Astrocyte (in vitro differentiated cells and primary cell): ENCODE data around the gene PTPN11. TPM values are rescaled to one million over a fixed set of nuclear protein-coding genes. Genes with fewer than 3 reads are reported as not detected.

Source experiments
- DNase-seq: peaks from one replicate; pipeline ENCODE4 v3.0.0-alpha.2; 2010; ENCODE audit warnings: low read depth
- FAIRE-seq: peaks from 2 replicates; lab custom pipeline; 2011; peaks lifted over from hg19 to GRCh38; lab: Jason Lieb, UNC
- H2AFZ ChIP-seq: 2 replicates; pipeline ENCODE4 v1.6.0; 2012; ENCODE audit warnings: low read depth, low read length, inconsistent platforms
- H3K27ac ChIP-seq: 2 replicates; pipeline ENCODE4 v1.5.1; 2011; ENCODE audit warnings: low read depth, low read length, inconsistent platforms
- H3K27me3 ChIP-seq: 2 replicates; pipeline ENCODE4 v1.6.0; 2011; ENCODE audit warnings: low read length, inconsistent platforms; ENCODE audit not compliant: insufficient read depth
- H3K36me3 ChIP-seq: 2 replicates; pipeline ENCODE4 v1.5.1; 2011; ENCODE audit warnings: low read length, inconsistent platforms; ENCODE audit not compliant: insufficient read depth
- H3K4me1 ChIP-seq: 2 replicates; pipeline ENCODE4 v1.5.1; 2011; ENCODE audit warnings: low read length, inconsistent platforms; ENCODE audit not compliant: insufficient read depth
- H3K4me2 ChIP-seq: 2 replicates; pipeline ENCODE4 v1.6.0; 2012; ENCODE audit warnings: low read length, inconsistent platforms
- H3K4me3 ChIP-seq: 2 replicates; pipeline ENCODE4 v1.5.1; 2011; ENCODE audit warnings: low read depth, mild to moderate bottlenecking, low read length, inconsistent platforms; ENCODE audit not compliant: insufficient read depth
- H3K79me2 ChIP-seq: 2 replicates; pipeline ENCODE4 v1.6.0; 2012; ENCODE audit warnings: mild to moderate bottlenecking, low read length, inconsistent platforms; ENCODE audit not compliant: insufficient read depth
- H3K9ac ChIP-seq: 2 replicates; pipeline ENCODE4 v1.6.0; 2012; ENCODE audit warnings: mild to moderate bottlenecking, low read length, inconsistent platforms
- H3K9me3 ChIP-seq: 2 replicates; pipeline ENCODE4 v1.5.1; 2012; ENCODE audit warnings: low read depth, mild to moderate bottlenecking, low read length, inconsistent platforms; ENCODE audit not compliant: insufficient read depth
- H4K20me1 ChIP-seq: 2 replicates; pipeline ENCODE4 v1.6.0; 2012; ENCODE audit warnings: low read length, inconsistent platforms; ENCODE audit not compliant: insufficient read depth
- H3K27ac Mint-ChIP-seq: one replicate; pipeline ENCODE4 v1.8.0; 2021; ENCODE audit warnings: mild to moderate bottlenecking, mixed read lengths; ENCODE audit not compliant: unreplicated experiment
- H3K27me3 Mint-ChIP-seq: one replicate; pipeline ENCODE4 v1.8.0; 2021; ENCODE audit warnings: low read depth, mixed read lengths; ENCODE audit not compliant: unreplicated experiment
- H3K36me3 Mint-ChIP-seq: one replicate; pipeline ENCODE4 v1.8.0; 2021; ENCODE audit warnings: low read depth, mixed read lengths; ENCODE audit not compliant: unreplicated experiment
- H3K4me1 Mint-ChIP-seq: one replicate; pipeline ENCODE4 v1.8.0; 2021; ENCODE audit warnings: low read depth, mixed read lengths; ENCODE audit not compliant: unreplicated experiment
- H3K4me3 Mint-ChIP-seq: one replicate; pipeline ENCODE4 v1.8.0; 2021; ENCODE audit warnings: mild to moderate bottlenecking, moderate library complexity, mixed read lengths; ENCODE audit not compliant: unreplicated experiment
- H3K9me3 Mint-ChIP-seq: one replicate; pipeline ENCODE4 v1.8.0; 2021; ENCODE audit warnings: mild to moderate bottlenecking, mixed read lengths; ENCODE audit not compliant: unreplicated experiment
- EZH2 ChIP-seq: IDR thresholded peaks from 2 replicates; pipeline ENCODE4 v1.6.1; 2012; ENCODE audit warnings: mild to moderate bottlenecking, low read length, inconsistent platforms; ENCODE audit not compliant: insufficient read depth
- total RNA-seq: library from RNA; stranded (reverse); gene quantifications from 2 replicates; pipeline ENCODE4 v1.2.1, GENCODE V29; 2021
- TF ChIP-seq, protein P1 (sequence below): IDR thresholded peaks from 2 replicates; pipeline ENCODE4 v1.5.1; 2011; ENCODE audit warnings: low read depth, mild to moderate bottlenecking, inconsistent platforms, low read length, moderate library complexity; ENCODE audit not compliant: insufficient read depth

Gene PTPN11
- total RNA-seq, 1 donor from 2014 or later: 143 TPM

DNA sequence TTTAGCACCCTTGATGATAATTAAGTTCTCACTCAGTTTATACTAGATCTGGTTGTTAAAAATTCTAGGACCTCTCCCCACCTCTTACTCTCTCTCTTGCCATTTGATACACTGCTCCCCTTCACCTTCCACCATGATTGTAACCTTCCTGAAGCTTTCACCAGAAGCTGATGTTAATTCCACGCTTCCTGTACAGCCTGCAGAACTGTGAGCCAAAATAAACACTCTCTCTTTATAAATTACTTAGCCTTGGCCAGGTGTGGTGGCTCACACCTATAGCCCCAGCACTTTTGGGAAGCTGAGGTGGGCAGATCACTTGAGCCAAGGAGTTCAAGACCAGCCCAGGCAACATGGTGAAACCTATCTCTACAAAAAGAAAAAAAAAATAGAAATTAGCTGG lies 25.4 kb upstream of the PTPN11 start:
- DNase-seq (no peak), FAIRE-seq (no peak)
- Histone ChIP-seq H3K27me3 (no peaks in the 10 kb centered on the region), H4K20me1 (no peaks in the 10 kb centered on the region), H3K79me2 (no peaks in the 10 kb centered on the region), H3K4me1 (no peaks in the 10 kb centered on the region), H3K9ac (no peak overlapping the region), H3K36me3 (no peaks in the 10 kb centered on the region), H3K4me3 (no peak overlapping the region), H3K27ac (no peak overlapping the region), H3K4me2 (no peak overlapping the region), H3K9me3 (no peaks in the 10 kb centered on the region), H2AFZ (no peak overlapping the region)
- no peak for TF ChIP-seq EZH2
- TF ChIP-seq, protein P1, sequence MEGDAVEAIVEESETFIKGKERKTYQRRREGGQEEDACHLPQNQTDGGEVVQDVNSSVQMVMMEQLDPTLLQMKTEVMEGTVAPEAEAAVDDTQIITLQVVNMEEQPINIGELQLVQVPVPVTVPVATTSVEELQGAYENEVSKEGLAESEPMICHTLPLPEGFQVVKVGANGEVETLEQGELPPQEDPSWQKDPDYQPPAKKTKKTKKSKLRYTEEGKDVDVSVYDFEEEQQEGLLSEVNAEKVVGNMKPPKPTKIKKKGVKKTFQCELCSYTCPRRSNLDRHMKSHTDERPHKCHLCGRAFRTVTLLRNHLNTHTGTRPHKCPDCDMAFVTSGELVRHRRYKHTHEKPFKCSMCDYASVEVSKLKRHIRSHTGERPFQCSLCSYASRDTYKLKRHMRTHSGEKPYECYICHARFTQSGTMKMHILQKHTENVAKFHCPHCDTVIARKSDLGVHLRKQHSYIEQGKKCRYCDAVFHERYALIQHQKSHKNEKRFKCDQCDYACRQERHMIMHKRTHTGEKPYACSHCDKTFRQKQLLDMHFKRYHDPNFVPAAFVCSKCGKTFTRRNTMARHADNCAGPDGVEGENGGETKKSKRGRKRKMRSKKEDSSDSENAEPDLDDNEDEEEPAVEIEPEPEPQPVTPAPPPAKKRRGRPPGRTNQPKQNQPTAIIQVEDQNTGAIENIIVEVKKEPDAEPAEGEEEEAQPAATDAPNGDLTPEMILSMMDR: no peak
- H3K4me1 Mint-ChIP-seq: no peaks in the 10 kb centered on the region
- peaks cover 12% of the 10 kb centered on the region for H3K9me3 Mint-ChIP-seq
- no peak overlapping the region for H3K27ac Mint-ChIP-seq
- no peak overlapping the region for H3K4me3 Mint-ChIP-seq
- H3K27me3 Mint-ChIP-seq: no peaks in the 10 kb centered on the region
- peaks cover 3% of the 10 kb centered on the region for H3K36me3 Mint-ChIP-seq

DNA sequence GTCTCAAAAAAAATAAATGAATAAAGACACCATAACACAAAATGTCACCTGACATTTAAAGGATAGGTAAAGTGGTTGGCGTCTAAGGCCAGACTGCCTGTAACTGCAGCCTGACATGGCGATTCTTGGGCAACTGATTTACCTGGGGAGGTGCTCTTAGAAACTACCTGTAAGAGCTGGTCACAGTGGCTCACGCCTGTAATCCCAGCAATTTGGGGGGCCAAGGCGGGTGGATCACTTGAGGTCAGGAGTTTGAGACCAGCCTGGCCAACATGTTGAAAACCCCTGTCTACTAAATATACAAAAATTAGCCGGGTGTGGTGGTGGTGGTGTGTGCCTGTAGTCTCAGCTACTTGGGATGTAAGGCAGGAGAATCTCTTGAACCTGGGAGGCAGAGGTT lies 17.7 kb upstream of the PTPN11 start:
- H2AFZ ChIP-seq: no peak overlapping the region
- TF ChIP-seq, protein P1: no peak
- TF ChIP-seq EZH2: no peak
- FAIRE-seq: no peak
- H3K27me3 Mint-ChIP-seq: no peaks in the 10 kb centered on the region
- no peak overlapping the region for H3K4me2 ChIP-seq
- no peak overlapping the region for H3K4me3 ChIP-seq
- H3K36me3 Mint-ChIP-seq: peaks cover 11% of the 10 kb centered on the region
- H3K4me1 ChIP-seq: no peaks in the 10 kb centered on the region
- peaks cover 18% of the 10 kb centered on the region for H3K36me3 ChIP-seq
- peaks cover 21% of the 10 kb centered on the region for H4K20me1 ChIP-seq
- no peaks in the 10 kb centered on the region for H3K9me3 ChIP-seq
- H3K9me3 Mint-ChIP-seq: peaks cover 5% of the 10 kb centered on the region
- H3K79me2 ChIP-seq: peaks cover 2% of the 10 kb centered on the region
- H3K27ac Mint-ChIP-seq: no peak overlapping the region
- no peak overlapping the region for H3K9ac ChIP-seq
- H3K4me1 Mint-ChIP-seq: peaks cover 7% of the 10 kb centered on the region
- no peak overlapping the region for H3K4me3 Mint-ChIP-seq
- no peak for DNase-seq
- no peaks in the 10 kb centered on the region for H3K27me3 ChIP-seq
- H3K27ac ChIP-seq: no peak overlapping the region

DNA sequence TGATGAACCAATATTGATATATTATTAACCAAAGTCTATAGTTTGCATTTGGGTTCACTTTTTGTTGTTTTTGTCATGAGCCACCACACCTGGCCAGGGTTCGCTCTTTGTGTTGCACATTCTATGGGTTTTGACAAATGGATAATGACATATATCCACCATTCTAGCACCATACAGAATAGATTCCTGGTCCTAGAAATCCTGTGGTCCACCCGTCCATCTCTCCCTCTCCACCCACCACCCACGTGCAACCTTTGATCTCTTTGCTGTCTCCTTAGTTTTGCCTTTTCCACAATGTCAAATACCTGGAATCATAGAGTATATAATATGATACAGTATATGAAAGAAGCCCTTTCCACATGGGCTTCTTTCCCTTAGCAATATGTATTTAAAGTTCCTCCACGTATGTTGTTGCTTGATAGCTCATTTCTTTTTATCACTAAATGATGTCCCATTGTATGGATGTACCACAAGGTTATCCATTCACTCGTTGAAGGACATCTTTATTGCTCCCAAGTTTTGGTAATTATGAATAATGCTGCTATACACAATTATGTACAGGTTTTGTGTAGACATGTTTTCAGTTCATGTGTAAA lies 16.7 kb upstream of the PTPN11 start:
- no peak overlapping the region for H3K27ac Mint-ChIP-seq
- no peak for FAIRE-seq
- peaks cover 12% of the 10 kb centered on the region for H3K36me3 Mint-ChIP-seq
- TF ChIP-seq EZH2: no peak
- TF ChIP-seq, protein P1: no peak
- Histone ChIP-seq H3K27ac (no peak overlapping the region), H2AFZ (no peak overlapping the region), H3K4me2 (no peak overlapping the region), H4K20me1 (peaks cover 31% of the 10 kb centered on the region), H3K9me3 (no peaks in the 10 kb centered on the region), H3K4me1 (peaks cover 2% of the 10 kb centered on the region), H3K79me2 (peaks cover 12% of the 10 kb centered on the region), H3K27me3 (no peaks in the 10 kb centered on the region), H3K9ac (no peak overlapping the region), H3K36me3 (peaks cover 26% of the 10 kb centered on the region), H3K4me3 (no peak overlapping the region)
- DNase-seq: no peak
- peaks cover 11% of the 10 kb centered on the region for H3K4me1 Mint-ChIP-seq
- H3K9me3 Mint-ChIP-seq: peaks cover 1% of the 10 kb centered on the region
- no peaks in the 10 kb centered on the region for H3K27me3 Mint-ChIP-seq
- no peak overlapping the region for H3K4me3 Mint-ChIP-seq
